ENCODE data around the gene SLC17A6.

GRCh38 chr11:22387126-22387525 lies 48.9 kb downstream of the SLC17A6 start:
- no peak for TF ChIP-seq POLR2A (IDR thresholded peaks at IDR 0.05; ENCODE audit: low read length)
- no peak for TF ChIP-seq GATA1 (IDR thresholded peaks at IDR 0.05; ENCODE audit: low read depth, low read length)

All from erythroblast (primary cell).